ENCODE measurements around the gene TSPAN32.
A peak's percentile ranks its signal among the peaks of the same experiment; 100 is the strongest.
"Not testable (repeated sequence)": the region's sequence is repeated elsewhere in the genome, so short reads cannot be mapped to it uniquely, and the experiment has no call there.

Gene TSPAN32

DNA sequence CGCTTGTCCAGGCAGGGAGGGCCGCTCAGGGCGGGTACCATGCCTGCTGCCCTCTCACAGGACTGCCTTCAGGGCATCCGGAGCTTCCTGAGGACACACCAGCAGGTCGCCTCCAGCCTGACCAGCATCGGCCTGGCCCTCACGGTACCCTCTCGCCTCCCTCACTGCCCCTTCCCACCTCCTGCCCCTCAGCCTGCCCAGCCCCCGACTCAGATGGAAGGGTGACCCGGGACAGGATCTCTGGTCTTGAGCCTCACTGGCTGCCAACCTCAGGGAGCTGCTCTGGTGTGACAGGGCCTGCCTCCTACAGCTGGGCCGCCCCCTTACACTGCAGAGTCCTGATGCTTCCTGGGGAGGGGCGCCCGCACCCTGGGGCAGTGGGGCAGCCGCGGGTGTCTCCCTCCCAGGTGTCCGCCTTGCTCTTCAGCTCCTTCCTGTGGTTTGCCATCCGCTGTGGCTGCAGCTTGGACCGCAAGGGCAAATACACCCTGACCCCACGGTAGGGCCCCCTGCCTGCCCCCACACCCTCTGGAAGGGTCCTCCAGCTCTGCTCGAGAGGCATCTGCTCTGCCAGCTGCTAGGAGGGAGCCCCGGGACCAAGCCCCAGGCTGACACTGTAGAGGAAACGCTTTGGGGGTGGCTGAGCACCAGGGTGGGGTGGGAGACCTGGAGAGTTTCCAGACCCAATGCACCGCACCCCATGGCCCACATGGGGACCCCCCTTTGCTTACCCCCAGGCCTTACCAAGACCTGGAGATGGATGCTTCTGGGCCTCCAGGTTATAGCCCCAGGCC lies 14.6 kb downstream of the TSPAN32 start:
- no peak for DNase-seq

DNA sequence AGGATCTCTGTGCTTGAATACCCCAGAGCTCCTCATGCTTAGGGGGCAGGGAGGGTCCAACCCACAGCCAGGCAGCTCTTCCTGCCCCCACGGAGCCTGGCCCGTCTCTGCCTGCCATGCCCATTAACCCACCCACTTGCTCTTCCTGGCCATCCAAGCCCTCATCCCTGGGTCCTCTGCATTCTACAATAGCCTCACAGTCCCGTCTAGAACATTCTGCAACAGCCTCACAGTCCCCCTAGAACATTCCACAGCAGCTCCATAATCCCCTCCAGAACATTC lies 15.1 kb downstream of the TSPAN32 start:
- no peak for DNase-seq

DNA sequence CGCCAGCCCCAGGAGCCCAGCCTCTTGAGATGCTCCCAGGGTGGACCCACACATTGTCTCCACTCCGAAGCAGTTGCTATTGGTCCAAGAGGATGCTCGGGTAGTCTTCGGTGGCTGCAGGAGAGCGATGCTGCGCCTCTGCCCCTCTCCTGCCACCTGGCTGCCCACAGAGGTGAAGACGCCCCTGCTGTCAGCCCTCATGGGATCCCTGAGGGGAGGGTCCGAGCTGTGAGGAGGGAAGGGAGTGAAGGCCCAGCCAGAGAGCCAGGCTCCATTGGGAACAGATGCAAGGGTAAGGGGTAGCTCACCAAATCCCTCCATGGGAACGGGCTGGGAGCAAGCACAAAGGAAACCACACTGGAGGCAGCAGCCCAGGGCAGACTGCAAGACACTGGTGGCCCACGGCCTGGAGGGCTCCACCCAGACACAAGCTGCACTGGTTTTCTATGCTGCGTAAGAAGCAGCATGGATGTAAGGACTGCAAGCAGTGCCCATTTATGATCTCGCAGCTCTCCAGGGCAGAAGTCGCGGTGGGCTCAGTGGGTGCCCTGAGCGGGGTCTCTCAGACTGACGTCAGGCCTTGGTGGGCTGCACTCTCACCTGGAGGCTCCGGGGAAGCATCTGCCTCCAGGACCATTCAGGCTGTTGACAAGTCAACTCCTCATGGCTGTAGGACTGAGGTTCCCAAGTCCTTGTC lies 15.7 kb downstream of the TSPAN32 start:
- DNase-seq = no peak

DNA sequence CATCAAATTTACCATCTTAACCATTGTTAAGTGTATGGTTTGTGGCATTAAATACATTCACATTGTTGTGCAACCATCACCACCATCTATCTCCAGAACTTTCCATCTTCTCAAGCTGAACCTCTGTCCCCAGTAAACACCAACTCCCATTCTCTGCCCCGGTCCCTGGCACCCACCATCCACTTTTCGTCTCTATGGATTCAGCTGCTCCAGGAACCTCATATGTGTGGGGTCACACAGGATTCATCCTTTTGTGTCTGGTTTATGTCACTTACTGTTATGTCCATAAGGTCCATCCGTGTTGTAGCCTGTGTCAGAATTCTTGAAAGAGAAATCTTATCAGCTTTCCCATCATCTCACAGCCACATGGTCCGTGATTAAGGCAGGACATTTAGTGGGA lies 16.3 kb downstream of the TSPAN32 start:
- DNase-seq = no peak

DNA sequence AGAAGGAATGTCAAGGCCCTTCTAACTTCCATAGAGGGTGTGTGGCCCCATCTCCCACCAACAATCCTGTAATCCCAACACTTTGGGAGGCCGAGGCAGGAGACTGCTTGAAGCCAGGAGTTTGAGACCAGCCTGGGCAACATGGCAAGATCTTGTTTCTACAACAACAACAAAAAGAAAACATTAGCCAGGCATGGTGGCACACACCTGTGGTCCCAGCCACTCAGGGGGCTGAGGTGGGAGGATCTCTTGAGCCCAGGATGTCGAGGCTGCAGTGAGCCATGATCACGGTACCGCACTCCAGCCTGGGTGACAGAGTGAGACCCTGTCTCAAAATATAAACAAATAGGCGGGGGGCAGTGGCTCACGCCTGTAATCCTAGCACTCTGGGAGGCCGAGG lies 16.9 kb downstream of the TSPAN32 start:
- DNase-seq = no peak

DNA sequence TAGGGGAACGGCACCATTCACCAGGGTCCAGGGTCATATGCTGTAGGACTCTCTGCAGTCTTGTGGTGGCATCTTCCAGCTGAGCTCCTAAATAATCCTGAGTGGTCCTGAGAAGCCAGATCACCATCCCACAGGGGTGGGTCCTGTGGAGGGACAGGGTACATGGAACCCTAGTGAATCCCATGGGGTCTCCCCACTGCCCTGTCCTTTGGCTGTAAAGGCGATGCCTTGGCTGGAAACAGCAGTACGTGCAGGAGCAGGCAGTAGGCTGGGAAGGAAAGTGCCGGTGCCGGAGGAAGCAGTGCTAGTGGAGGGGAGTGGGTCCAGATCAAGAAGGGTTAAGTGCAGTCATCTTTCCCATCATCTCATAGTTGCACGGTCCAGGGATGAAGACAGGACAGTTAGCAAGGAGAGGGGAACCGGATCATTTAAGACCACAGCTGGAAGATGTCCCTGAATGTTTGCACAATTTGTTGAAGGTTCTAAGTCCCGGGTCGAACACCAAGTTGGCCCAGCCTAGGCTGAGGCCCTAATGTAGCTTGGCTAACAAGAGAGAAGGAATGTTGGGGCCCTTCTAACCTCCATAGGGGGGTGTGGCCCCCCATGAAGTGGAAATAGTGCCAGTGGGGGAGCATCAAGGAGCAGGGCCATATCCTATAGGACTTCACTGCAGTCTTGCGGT lies 18.1 kb downstream of the TSPAN32 start:
- no peak for DNase-seq

DNA sequence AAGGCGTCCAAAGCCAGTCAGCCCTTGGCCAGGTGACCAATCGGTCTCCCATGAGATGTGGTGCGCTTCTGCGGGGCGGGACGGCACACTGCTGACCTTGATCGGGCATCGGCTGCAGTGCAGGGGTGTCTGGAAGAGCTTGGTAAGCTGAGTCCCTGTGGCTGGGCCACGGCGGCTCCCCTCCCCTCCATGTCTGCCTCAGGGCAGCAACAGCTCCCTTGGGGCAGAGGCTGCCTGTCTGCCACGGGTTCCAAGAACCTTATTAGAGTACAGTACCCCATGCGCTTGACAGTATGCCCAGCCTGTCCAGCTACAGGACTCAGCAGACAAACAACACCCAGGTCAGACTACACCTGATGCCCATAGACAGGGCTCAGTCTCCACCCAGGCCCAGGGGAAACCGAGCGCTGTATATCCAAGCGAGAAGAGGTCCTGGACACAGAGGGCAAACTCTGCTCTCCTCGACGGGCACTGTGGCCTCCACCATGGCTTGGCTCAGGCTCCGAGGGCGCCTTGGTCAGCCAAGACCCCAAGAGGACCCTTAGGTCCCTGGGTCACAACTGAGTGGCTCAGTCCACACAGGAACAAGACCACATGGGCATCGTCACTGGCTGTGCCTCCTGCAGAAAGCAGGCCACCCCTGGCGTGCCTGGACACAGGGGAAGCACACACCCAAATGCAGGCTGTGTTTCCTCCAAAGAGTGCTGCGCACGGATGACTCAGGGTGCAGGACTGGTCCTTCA lies 18.9 kb downstream of the TSPAN32 start:
- DNase-seq = no peak

DNA sequence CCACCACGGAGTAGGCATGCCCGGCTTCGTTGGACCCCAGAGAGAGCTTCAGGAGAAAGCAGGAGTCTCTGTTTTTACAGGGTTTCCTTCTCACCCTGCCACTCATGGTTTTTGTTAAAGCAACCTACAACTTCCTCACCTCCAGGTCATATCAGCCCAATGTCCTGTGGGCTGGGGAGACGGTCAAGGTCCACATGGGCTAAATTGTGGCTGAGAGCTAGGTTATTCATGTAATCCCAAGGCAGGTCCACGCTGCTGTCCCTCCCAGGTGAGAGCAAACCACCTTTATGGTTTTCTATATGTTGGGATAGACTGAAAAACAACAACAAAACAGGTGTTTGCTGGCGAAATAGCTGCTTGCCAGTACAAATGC lies 19.5 kb downstream of the TSPAN32 start:
- DNase-seq = no peak

DNA sequence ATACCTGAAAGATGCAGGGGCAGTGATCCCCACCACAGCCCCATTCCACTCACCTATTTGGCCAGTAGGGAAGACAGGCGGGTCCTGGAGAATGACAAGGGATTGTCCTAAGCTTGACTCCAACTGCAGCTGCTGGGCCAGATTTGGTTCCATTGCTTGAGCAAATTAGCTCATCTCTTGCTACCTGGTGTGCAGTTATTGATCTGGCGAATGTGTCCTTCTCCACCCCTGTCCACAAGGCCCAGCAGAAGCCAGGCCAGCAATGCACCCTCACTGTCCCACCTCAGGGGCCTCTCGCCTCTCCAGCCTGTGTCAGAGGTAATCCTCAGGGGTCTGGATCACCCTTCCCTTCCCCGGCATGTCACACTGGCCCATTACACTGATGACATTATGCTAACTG lies 23.3 kb downstream of the TSPAN32 start:
- DNase-seq = no peak

DNA sequence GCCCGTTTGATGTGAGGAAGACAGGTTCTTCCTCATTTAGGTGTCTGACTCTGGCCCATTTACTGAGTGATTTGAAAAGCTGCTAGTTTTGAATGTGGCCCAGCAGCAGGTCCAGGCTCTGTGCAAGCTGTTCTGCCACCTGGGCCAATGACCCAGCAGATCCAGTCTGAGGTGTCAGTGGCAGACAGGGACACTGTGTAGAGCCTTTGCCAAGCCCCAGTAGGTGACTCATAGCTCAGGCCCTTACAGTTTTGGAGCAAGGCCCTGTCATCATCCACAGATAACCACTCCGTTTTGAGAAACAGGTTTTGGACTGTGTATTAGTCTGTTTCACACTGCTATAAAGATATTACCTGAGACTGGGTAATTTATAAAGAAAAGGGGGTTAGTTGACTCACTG lies 23.9 kb downstream of the TSPAN32 start:
- DNase-seq = no peak

DNA sequence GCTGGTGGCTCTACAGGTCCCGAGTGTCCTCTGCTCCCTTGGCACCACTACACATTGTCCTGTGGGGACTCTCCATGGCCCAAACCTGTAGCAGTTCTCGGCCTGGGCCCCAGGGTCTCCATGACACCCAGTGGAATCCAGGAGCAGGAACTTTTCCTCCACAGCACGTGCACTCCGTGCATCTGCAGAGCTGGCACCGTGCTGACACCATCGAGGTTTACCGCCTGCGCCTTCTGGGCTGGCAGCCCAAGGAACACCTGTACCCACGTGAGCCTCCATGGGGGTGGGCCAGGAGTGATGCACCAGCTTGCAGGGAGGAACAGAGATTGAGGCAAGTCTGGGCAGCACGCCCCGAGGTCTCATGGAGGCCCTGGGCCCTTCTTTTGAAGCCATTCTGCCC lies 25.2 kb downstream of the TSPAN32 start:
- DNase-seq = no peak

DNA sequence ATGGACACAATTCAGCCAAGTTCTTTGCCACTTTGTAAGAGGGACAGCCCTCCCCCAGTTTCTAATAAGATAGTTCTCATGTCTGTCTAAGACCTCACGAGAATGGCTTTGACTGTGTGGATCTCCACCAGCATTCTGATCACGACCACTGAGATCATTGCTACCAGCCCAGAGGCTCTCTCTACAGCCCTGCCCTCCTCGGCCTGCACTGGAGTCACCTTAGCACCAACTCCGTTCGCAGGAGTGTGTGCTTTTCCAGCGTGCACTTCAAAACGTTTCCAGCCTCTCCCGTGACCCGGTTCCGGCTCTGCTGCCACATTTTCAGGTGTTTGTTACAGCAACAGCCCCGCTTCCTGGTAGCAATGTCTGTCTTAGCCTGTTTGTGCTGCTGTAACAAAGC lies 26.2 kb downstream of the TSPAN32 start:
- DNase-seq = no peak

DNA sequence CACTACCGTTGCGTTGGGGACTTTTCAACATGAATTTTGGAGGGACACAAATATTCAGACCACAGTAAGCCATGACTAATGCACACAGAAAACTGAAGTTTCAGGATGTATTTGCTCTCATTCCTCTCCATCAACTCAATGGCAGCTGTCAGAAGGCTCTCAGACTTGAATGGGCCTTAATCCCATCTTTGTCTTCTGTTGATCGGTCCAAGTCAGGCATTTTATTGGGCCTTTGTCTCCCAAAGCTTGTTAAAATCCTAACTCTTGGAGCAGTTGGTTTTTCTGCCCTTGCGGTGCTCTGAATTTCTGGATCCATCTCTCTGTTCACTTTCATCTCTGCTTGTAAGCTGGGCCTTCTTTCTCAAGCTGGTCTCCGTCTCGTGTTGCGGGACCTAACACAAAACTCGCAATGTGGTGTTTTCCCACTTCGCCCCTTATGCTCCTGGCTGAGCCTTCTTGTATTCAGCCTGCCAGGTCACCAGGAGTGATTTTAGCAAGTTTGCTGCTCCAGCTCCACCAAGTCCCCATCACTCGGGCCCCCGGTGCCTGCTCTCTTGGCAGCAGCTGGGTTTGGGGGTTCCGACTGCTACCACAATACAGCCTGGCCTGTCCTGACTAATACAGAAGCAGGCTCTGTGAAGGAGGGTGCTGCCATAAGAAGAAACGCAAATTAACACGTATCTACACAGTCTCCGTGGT lies 27.0 kb downstream of the TSPAN32 start:
- peak; percentile 46 for DNase-seq

DNA sequence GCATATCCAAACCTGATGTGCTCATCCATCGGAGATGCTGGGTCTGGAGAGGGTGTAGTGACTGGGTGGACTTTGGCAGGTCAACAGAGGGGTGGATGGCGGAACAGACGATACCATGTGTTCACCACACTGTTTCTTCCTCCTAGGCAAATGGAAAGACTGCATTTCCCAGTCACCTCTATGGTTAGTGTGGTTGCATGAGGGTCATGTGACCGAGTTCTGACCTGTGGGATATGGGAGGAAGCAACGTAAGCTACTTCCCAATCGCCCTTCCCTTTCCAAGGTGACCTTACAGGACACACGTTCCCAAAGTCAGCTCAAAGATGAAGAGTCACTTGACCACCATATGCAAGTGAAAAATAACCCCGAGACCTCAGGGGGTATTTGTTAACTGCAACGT lies 27.7 kb downstream of the TSPAN32 start:
- no peak for DNase-seq

DNA sequence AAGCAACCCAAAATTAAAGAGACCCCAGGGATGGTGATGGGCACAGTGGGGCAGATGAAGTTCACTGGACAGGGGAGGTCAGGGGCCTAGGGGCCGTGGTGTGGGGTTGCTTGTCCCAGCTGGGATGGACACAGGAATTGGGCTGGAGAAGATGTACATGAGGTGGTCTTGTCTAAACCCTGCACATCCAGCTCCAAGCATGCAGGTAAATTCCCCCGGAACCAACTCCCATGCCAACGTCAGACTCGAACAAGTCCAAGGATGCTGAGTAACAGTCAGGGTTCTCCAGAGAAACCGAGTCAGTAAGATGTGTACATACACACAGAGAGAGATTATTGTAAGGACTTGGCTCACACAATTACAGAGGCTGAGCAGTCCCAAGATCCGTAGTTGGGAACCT lies 28.9 kb downstream of the TSPAN32 start:
- DNase-seq = no peak

DNA sequence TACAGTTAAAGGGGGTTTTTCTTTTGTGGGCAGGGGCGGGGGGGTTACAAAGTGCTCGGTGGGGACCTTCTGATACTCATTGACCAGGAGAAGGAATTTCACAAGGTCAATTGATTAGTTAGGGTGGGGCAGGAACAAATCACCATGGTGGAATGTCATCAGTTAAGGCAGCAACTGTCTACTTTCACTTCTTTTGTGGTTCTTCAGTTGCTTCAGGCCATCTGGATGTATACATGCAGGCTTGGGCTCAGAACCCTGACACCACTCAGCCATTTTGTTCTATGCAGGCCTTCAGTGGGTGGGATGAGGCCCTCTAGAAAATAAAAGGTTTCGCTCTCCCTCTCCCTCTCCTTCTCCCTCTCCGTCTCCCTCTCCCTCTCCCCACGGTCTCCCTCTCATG lies 29.6 kb downstream of the TSPAN32 start:
- no peak for DNase-seq

DNA sequence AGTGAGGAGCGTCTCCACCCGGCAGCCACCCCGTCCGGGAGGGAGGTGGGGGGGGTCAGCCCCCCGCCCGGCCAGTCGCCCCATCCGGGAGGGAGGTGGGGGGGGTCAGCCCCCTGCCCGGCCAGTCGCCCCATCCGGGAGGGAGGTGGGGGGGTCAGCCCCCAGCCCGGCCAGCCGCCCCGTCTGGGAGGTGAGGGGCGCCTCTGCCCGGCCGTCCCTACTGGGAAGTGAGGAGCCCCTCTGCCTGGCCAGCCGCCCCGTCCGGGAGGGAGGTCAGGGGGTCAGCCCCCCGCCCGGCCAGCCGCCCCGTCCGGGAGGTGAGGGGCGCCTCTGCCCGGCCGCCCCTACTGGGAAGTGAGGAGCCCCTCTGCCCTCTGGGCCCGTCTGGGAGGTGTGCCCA lies 30.8 kb downstream of the TSPAN32 start:
- DNase-seq = not testable (repeated sequence)

DNA sequence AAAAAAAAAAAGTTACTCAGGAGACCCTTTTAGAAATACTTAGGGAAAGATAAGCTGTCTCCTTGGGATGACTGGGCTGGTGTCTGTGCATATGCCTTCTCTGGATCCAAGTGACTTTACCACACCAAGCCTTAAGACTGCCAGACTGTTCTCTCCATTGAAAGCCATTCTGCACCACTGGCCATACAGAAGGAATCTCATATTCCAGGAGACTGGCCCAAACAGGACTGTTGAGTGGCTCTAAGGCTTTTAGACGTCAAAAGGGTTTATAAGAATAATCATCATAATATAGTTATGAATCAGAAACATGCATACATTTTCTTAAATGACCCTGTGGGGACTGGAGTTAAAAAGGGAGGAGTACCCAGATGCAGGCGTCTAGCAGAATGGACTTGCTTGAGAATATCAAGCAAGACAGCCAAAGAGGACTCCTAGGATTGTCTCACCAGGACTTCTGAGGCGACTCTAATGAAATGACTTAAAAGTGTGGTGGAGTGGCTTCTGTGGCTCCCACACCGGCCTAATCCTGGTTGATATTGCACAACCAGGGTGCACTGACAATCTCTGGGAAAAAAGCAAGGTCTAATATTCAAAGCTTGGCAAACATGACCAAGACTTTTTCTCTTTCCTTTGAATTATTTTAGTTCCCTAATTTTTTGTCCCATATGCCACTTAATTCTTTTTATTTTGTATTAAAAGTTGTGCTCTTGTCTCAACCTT lies 31.8 kb downstream of the TSPAN32 start:
- DNase-seq = not testable (repeated sequence)

DNA sequence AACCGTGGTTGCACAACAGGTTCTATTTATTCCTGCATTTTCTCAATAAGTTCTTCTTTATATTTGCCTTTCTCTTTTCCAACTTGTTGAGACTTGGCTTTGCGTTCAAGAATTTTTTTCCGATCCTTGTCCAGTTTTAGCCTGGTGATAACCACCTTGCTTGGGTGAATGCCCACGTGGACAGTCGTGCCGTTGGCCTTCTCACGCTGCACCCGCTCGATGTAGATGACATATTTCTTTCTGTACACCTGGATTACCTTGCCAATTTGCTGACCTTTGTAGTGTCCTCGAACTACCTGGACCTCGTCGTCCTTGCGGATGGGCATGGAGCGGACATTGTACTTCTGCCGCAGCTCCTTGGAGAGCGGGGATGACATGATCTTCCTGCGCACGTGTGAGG lies 33.5 kb downstream of the TSPAN32 start:
- not testable (repeated sequence) for DNase-seq

DNA sequence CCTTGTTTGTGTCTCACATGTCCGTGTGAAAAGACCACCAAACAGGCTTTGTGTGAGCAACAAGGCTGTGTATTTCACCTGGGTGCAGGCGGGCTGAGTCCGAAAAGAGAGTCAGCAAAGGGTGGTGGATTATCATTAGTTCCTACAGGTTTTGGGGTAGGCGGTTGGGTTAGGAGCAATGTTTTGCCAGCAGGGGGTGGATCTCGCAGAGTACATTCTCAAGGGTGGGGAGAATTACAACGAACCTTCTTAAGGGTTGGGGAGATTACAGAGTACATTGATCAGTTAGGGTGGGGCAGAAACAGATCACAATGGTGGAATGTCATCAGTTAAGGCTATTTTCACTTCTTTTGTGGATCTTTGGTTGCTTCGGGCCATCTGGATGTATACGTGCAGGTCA lies 36.9 kb downstream of the TSPAN32 start:
- DNase-seq = not testable (repeated sequence)

DNA sequence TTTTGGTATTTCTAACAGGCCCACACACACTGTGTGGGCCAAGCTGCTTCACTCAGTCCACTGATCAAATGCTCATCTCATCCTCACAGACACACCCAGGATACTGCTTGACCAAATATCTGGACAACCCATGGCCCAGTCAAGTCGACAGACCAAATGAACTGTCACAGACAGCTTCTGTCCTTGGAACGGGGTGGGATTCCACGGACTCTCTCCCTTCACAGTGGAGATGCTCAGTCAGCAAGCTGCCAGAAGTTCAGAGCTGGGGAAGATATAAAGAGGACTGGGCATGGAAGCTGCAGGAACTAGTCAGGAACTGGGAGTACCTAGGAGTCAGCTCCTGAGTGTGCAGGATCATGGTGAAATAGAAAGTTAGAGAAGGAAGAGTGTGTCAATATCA lies 40.7 kb downstream of the TSPAN32 start:
- no peak for DNase-seq

DNA sequence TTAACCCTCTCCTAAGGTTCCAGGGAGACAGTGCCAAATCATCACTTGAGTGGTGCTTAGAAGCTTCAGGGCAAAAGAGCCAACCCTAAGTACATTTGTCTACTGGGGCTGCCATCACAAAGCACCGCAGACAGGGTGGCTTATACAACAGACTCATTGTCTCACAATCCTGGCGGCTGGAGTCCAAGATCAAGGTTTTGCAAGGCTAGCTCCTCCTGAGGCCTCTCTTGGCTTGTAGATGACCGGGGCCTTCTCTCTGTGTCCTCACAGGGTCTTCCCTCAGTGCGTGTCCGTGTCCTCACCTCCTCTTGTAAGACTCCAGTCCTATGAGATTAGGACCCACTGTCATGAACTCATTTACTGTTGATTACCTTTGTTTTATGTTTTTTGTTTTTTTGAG lies 41.2 kb downstream of the TSPAN32 start:
- no peak for DNase-seq

Measured in eye (tissue), 1 donor.